SJCRH30 (cell line): ENCODE data around the gene TMPRSS3. TPM values are rescaled to one million over a fixed set of nuclear protein-coding genes. Genes with fewer than 3 reads are reported as not detected.

ENCODE experiments used
- DNase-seq, 2 experiments: peaks; one replicate each; pipeline ENCODE4 v3.0.0-alpha.2; 2015 to 2020
- H3K27ac ChIP-seq: fragments of 250-450 bp; sonication (Bioruptor Pico); 2 replicates; pipeline ENCODE4 v1.5.1; 2020; ENCODE audit warnings: mild to moderate bottlenecking, moderate library complexity
- H3K27me3 ChIP-seq: fragments of 250-450 bp; sonication (Bioruptor Pico); 2 replicates; pipeline ENCODE4 v1.5.1; 2020; ENCODE audit warnings: mild to moderate bottlenecking, moderate library complexity
- H3K36me3 ChIP-seq: fragments of 250-450 bp; sonication (Bioruptor Pico); 2 replicates; pipeline ENCODE4 v1.5.1; 2020; ENCODE audit warnings: mild to moderate bottlenecking, moderate library complexity
- H3K4me1 ChIP-seq: fragments of 250-450 bp; sonication (Bioruptor Pico); 2 replicates; pipeline ENCODE4 v1.5.1; 2020; ENCODE audit warnings: mild to moderate bottlenecking, moderate library complexity
- H3K4me3 ChIP-seq: fragments of 250-450 bp; sonication (Bioruptor Pico); 2 replicates; pipeline ENCODE4 v1.5.1; 2020; ENCODE audit warnings: mild to moderate bottlenecking, moderate library complexity
- H3K9me3 ChIP-seq: fragments of 250-450 bp; sonication (Bioruptor Pico); replicated peaks from 2 replicates; pipeline ENCODE4 v1.5.1; 2020; ENCODE audit warnings: mild to moderate bottlenecking, moderate library complexity
- total RNA-seq: library from RNA; depleted of rRNA; stranded (reverse); fragments of >200 nt; shearing (Covaris generic); gene quantifications from 2 replicates; pipeline ENCODE4 v1.2.3, GENCODE V29; 2014; rRNA removed

Gene TMPRSS3
- total RNA-seq, 1 experiment from 2014 or later, result not detected

DNA sequence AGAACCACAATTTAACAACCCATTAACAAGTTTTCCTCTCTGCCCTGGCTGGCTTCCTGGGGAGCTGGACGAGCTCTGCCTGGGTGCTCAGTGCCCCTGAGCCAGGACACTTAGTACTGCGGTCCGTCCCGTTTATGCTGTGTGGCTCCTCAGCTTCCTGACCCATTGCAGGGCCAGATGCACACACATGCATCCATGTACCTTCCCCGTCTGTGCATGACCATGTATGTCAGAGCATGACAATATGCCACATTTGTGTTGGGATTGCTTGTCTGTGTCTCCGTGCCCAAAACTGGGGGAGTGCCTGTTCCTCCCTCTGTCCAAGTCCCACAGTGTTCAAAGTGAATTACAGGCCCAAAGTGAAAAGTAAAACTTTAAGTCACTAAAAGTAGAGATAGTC is 71.0 kb downstream of the TMPRSS3 start:
- Histone ChIP-seq H3K9me3 (no peaks in the 10 kb centered on the region), H3K27ac (no peak overlapping the region), H3K36me3 (no peaks in the 10 kb centered on the region), H3K4me1 (no peaks in the 10 kb centered on the region), H3K4me3 (no peak overlapping the region), H3K27me3 (no peaks in the 10 kb centered on the region; the same call in 1 of the 2 replicates)
- DNase-seq, result no peak

Other genes with a start within 250 kb of the TMPRSS3 start
- gene ABCG1, start 176.9 kb downstream of the TMPRSS3 start, total RNA-seq, result 0.03 and 0.04 TPM in 2 replicates
- gene TFF3, start 80.6 kb downstream of the TMPRSS3 start, total RNA-seq, result 48.5 and 52.7 TPM in 2 replicates
- gene TFF2, start 45.1 kb downstream of the TMPRSS3 start, total RNA-seq, result not detected in 2 replicates
- not detected in 2 replicates for gene TFF1, start 29.5 kb downstream of the TMPRSS3 start, total RNA-seq
- gene UBASH3A, start 7.8 kb upstream of the TMPRSS3 start, total RNA-seq, result not detected in 2 replicates
- not detected in 2 replicates for gene RSPH1, start 100.2 kb upstream of the TMPRSS3 start, total RNA-seq
- not detected in 2 replicates for gene SLC37A1, start 117.8 kb upstream of the TMPRSS3 start, total RNA-seq